Astrocyte of the spinal cord (primary cell): ENCODE results near the gene PHGDH.
"Not testable (repeated sequence)": the region's sequence is repeated elsewhere in the genome, so short reads cannot be mapped to it uniquely, and the experiment has no call there.

ENCODE experiments used
- DNase-seq: peaks from one replicate; pipeline ENCODE4 v3.0.0; 2011; ENCODE audit warnings: low read depth, low spot score
- H3K4me3 ChIP-seq: 2 replicates; pipeline ENCODE4 v1.5.1; 2011; ENCODE audit warnings: low read depth, mild to moderate bottlenecking, low read length, moderate library complexity
- in situ Hi-C: cut with HindIII; loops from 2 replicates; pipeline ENCODE4 v1.10.0; 2017; ENCODE audit warnings: low sequenced_read_pairs
- TF ChIP-seq, protein P1 (sequence below): IDR thresholded peaks from 2 replicates; pipeline ENCODE4 v1.5.1; 2012; ENCODE audit warnings: low read depth, mild to moderate bottlenecking, low read length, inconsistent platforms

The PHGDH gene

DNA sequence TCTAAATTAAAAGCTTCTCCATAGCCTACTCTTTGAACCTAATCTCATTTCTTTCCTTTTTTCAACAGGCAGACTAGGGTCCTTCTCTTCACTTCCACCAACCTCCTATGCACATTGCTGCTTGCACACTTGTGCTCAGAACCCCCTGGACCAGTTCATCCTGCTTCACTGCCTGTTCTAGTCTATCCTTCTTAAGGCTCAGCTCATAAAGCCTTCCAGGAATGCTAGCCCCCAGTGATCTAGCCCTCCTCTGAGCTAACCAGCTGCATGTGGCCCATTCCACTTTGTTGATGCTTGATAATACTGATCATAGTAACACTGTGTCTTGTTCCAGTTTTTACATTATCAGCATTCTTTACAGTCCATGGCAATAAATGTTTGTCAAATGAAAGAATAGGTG, 22.9 kb upstream of the PHGDH start:
- H3K4me3 ChIP-seq, result no peak overlapping the region
- in situ Hi-C loops, result no loop called here
- DNase-seq, result no peak
- TF ChIP-seq, protein P1, sequence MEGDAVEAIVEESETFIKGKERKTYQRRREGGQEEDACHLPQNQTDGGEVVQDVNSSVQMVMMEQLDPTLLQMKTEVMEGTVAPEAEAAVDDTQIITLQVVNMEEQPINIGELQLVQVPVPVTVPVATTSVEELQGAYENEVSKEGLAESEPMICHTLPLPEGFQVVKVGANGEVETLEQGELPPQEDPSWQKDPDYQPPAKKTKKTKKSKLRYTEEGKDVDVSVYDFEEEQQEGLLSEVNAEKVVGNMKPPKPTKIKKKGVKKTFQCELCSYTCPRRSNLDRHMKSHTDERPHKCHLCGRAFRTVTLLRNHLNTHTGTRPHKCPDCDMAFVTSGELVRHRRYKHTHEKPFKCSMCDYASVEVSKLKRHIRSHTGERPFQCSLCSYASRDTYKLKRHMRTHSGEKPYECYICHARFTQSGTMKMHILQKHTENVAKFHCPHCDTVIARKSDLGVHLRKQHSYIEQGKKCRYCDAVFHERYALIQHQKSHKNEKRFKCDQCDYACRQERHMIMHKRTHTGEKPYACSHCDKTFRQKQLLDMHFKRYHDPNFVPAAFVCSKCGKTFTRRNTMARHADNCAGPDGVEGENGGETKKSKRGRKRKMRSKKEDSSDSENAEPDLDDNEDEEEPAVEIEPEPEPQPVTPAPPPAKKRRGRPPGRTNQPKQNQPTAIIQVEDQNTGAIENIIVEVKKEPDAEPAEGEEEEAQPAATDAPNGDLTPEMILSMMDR, result no peak

DNA sequence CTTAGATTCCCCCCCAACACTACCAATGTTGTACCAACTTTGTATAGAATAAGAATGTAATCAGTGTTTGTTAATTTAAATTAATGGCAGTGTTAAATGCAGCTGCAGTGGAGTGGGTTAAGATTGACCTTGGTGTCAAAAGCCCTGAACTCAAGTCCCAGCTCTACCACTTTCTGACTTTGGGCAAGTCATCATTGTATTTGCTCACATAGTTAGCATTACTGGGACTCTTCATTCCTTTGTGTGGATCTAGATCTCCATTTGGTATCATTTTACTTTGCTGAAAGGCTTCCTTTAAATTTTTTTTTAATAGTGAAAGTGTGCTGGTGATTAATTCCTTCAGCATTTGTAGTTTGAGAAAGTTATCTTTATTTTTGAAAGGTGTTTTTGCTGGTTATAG, 22.2 kb upstream of the PHGDH start:
- TF ChIP-seq, protein P1, result no peak
- no peak for DNase-seq
- in situ Hi-C loops, result no loop called here

DNA sequence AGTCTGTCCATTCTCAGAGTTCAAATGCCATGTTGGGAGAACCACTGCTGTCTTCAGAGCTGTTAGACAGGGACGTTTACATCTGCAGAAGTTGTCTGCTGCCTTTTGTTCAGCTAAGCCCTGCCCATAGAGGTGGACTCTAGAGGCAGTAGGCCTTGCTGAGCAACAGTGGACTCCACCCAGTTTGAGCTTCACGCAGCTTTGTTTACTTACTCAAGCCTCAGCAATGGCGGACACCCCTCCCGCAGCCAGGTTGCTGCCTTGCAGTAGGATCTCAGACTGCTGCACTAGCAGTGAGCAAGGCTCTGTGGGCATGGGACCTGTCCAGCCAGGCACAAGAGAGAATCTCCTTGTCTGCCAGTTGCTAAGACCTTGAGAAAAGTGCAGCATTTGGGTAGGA, 14.9 kb upstream of the PHGDH start:
- DNase-seq, in situ Hi-C loops, H3K4me3 ChIP-seq: not testable (repeated sequence)

More for the DNA sequence above, 22.2 kb upstream of the PHGDH start:
- H3K4me3 ChIP-seq, result no peak overlapping the region

DNA sequence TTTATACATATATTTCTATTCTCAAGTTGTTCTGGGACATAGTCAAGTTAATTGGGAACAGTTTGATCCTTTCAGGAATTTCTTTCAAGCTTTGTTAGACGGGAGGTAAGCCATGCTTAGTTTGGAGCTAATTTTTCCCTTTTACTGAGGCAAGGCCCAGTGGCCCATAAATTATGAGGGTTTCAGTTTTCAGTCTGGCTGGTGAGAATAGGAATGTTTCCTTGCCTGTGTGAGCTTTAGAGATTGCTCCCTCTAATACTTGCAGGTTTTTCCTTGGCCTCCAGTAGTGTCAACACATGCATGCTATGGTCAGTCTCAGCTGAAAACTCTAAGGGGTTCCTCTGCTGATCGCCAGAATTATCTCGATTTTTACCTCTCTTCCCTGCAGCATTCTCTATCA, 14.1 kb upstream of the PHGDH start:
- H3K4me3 ChIP-seq, result no peak overlapping the region
- TF ChIP-seq, protein P1, result no peak
- no peak for DNase-seq
- in situ Hi-C loops, result no loop called here

DNA sequence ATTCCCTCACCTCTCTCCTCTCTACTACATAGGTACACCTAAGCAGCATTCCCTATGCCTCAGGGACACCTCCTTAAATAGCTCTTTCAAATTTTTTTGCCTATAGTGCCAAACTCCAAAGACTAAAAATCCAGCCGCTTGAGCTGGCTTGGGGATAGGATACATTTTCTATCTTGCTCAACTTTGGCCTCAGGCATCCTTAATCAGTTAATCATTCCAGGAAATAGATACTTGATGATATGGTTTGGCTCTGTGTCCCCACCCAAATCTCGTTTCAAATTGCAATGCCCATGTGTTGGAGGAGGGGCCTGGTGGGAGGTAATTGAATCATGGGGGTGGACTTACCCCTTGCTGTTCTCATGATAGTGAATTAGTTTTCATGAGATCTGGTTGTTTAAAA, 11.4 kb upstream of the PHGDH start:
- in situ Hi-C loops, result no loop called here
- DNase-seq, result no peak
- TF ChIP-seq, protein P1, result no peak
- H3K4me3 ChIP-seq, result no peak overlapping the region

DNA sequence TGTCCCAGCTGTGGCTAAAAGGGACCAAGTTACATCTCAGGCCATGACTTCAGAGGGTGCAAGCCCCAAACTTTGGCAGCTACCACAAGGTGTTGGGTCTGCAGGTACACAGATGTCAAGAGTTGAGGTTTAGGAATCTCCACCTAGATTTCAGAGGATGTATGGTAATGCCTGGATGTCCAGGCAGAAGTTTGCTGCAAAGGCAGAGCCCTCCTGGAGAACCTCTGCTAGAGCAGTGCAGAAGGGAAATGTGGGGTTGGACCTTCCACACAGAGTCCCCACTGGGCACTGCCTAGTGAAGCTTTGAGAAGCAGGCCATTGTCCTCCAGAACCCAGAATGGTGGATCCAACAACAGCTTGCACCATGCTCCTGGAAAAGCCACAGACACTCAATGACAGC, 10.1 kb upstream of the PHGDH start:
- DNase-seq, result no peak
- TF ChIP-seq, protein P1, result no peak
- in situ Hi-C loops, result no loop called here
- H3K4me3 ChIP-seq, result no peak overlapping the region

DNA sequence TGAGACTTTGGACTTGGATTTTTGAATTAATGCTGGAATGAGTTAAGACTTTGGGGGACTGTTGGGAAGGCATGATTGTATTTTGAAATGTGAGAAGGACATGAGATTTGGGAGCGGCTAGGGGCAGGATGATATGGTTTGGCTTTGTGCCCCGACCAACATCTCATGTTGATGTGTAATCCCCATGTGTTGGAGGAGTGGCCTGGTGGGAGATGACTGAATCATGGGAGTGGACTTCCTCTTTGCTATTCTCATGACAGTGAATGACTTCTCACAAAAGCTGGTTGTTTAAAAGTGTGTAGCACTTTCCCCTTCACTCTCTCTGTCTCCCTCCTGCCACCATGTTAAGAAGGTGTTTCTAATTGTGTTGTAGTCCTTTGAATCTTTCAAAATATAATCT, 9.3 kb upstream of the PHGDH start:
- peak; percentile 45 for DNase-seq
- in situ Hi-C loops, result no loop called here
- no peak overlapping the region for H3K4me3 ChIP-seq
- TF ChIP-seq, protein P1, result no peak
